H9 (cell line): Measurements from ENCODE around the gene CETP. TPM values are rescaled to one million over a fixed set of nuclear protein-coding genes. Genes with fewer than 3 reads are reported as not detected.
"Not testable (repeated sequence)": the region's sequence is repeated elsewhere in the genome, so short reads cannot be mapped to it uniquely, and the experiment has no call there.

ENCODE experiments used
- DNase-seq: peaks from one replicate; pipeline ENCODE4 v3.0.0-alpha.2; 2017
- H2AFZ ChIP-seq: one replicate; pipeline ENCODE4 v1.6.1; 2013; ENCODE audit warnings: mild to moderate bottlenecking, low read length, control low read depth, moderate library complexity
- H2AK5ac ChIP-seq: 2 replicates; pipeline ENCODE4 v1.6.1; 2013; ENCODE audit warnings: low read length, control low read depth, mixed read lengths; ENCODE audit not compliant: insufficient read length
- H2BK120ac ChIP-seq: one replicate; pipeline ENCODE4 v1.6.1; 2013; ENCODE audit warnings: low read depth, mild to moderate bottlenecking, low read length, control low read depth, inconsistent platforms; ENCODE audit not compliant: poor library complexity, severe bottlenecking
- H2BK12ac ChIP-seq: 2 replicates; pipeline ENCODE4 v1.6.1; 2013; ENCODE audit warnings: low read length, control low read depth, mixed read lengths, low read depth; ENCODE audit not compliant: insufficient read length
- H2BK15ac ChIP-seq: 2 replicates; pipeline ENCODE4 v1.6.1; 2013; ENCODE audit warnings: low read depth, low read length, control low read depth
- H2BK20ac ChIP-seq: one replicate; pipeline ENCODE4 v1.6.1; 2013; ENCODE audit warnings: low read depth, mild to moderate bottlenecking, low read length, control low read depth, inconsistent platforms; ENCODE audit not compliant: poor library complexity, severe bottlenecking
- H2BK5ac ChIP-seq: 2 replicates; pipeline ENCODE4 v1.6.1; 2013; ENCODE audit warnings: low read length, control low read depth, mixed read lengths; ENCODE audit not compliant: insufficient read length
- H3K14ac ChIP-seq: 2 replicates; pipeline ENCODE4 v1.6.1; 2013; ENCODE audit warnings: low read length, control low read depth; ENCODE audit not compliant: insufficient read depth
- H3K18ac ChIP-seq: 2 replicates; pipeline ENCODE4 v1.6.1; 2013; ENCODE audit warnings: low read depth, mild to moderate bottlenecking, mixed read lengths, low read length, control low read depth; ENCODE audit not compliant: insufficient read length
- H3K23ac ChIP-seq: 2 replicates; pipeline ENCODE4 v1.6.1; 2013; ENCODE audit warnings: low read length, control low read depth, mixed read lengths, low read depth; ENCODE audit not compliant: insufficient read length
- H3K23me2 ChIP-seq: 2 replicates; pipeline ENCODE4 v1.6.1; 2013; ENCODE audit warnings: low read depth, mild to moderate bottlenecking, mixed read lengths, low read length, control low read depth; ENCODE audit not compliant: insufficient read length, poor library complexity, severe bottlenecking
- H3K27ac ChIP-seq: 2 replicates; pipeline ENCODE4 v1.5.1; 2013; ENCODE audit warnings: low read length, control low read depth, mixed read lengths, low read depth; ENCODE audit not compliant: insufficient read length
- H3K27me3 ChIP-seq: 2 replicates; pipeline ENCODE4 v1.6.1; 2013; ENCODE audit warnings: low read length, control low read depth, inconsistent platforms; ENCODE audit not compliant: insufficient read depth
- H3K4ac ChIP-seq: 2 replicates; pipeline ENCODE4 v1.6.1; 2013; ENCODE audit warnings: low read depth, mild to moderate bottlenecking, control low read depth, inconsistent platforms, low read length, moderate library complexity
- H3K4me1 ChIP-seq: 2 replicates; pipeline ENCODE4 v1.6.1; 2013; ENCODE audit warnings: low read length, control low read depth, inconsistent platforms; ENCODE audit not compliant: insufficient read depth
- H3K4me2 ChIP-seq: 2 replicates; pipeline ENCODE4 v1.6.1; 2013; ENCODE audit warnings: low read length, control low read depth, mixed read lengths; ENCODE audit not compliant: insufficient read length, insufficient read depth
- H3K56ac ChIP-seq: 2 replicates; pipeline ENCODE4 v1.6.1; 2013; ENCODE audit warnings: low read depth, mild to moderate bottlenecking, mixed read lengths, low read length, control low read depth; ENCODE audit not compliant: insufficient read length
- H3K79me1 ChIP-seq: 2 replicates; pipeline ENCODE4 v1.6.1; 2013; ENCODE audit warnings: low read depth, mild to moderate bottlenecking, moderate library complexity, low read length, control low read depth, inconsistent platforms; ENCODE audit not compliant: insufficient read depth, poor library complexity, severe bottlenecking
- H3K79me2 ChIP-seq: 2 replicates; pipeline ENCODE4 v1.6.1; 2013; ENCODE audit warnings: low read length, control low read depth, inconsistent platforms; ENCODE audit not compliant: insufficient read depth
- H3K9ac ChIP-seq: 2 replicates; pipeline ENCODE4 v1.6.1; 2013; ENCODE audit warnings: low read length, control low read depth, mixed read lengths; ENCODE audit not compliant: insufficient read length; ENCODE audit errors: extremely low read depth
- H3K9me3 ChIP-seq: one replicate; pipeline ENCODE4 v1.6.1; 2013; ENCODE audit warnings: low read depth, low read length, inconsistent platforms; ENCODE audit not compliant: control insufficient read depth
- H3T11ph ChIP-seq: one replicate; pipeline ENCODE4 v1.6.1; 2013; ENCODE audit warnings: mild to moderate bottlenecking, low read length, control low read depth, inconsistent platforms
- H4K20me1 ChIP-seq: one replicate; pipeline ENCODE4 v1.6.1; 2013; ENCODE audit not compliant: control insufficient read depth, insufficient read length, insufficient read depth
- H4K5ac ChIP-seq: 2 replicates; pipeline ENCODE4 v1.6.1; 2013; ENCODE audit warnings: low read depth, mild to moderate bottlenecking, mixed read lengths, low read length, control low read depth; ENCODE audit not compliant: insufficient read length
- H4K8ac ChIP-seq: replicated peaks from 2 replicates; pipeline ENCODE4 v1.6.1; 2013; ENCODE audit warnings: low read length, control low read depth, mixed read lengths, low read depth; ENCODE audit not compliant: insufficient read length
- H4K91ac ChIP-seq: 2 replicates; pipeline ENCODE4 v1.6.1; 2013; ENCODE audit warnings: low read depth, mild to moderate bottlenecking, moderate library complexity, mixed read lengths, low read length, control low read depth; ENCODE audit not compliant: insufficient read length
- H3K27ac Mint-ChIP-seq, 3 experiments: 2 replicates in 2 of 3; 3 replicates in 1 of 3; pipeline ENCODE4 v1.8.0; 2020 to 2021; ENCODE audit warnings: mixed read lengths in 3 of 3, mild to moderate bottlenecking in 1 of 3, moderate library complexity in 1 of 3
- H3K27me3 Mint-ChIP-seq: 2 replicates; pipeline ENCODE4 v1.8.0; 2021; ENCODE audit warnings: low read depth, mild to moderate bottlenecking, moderate library complexity, mixed read lengths
- H3K36me3 Mint-ChIP-seq, 3 experiments: 2 replicates in 2 of 3; 3 replicates in 1 of 3; pipeline ENCODE4 v1.8.0; 2020 to 2021; ENCODE audit warnings: low read depth in 3 of 3, mixed read lengths in 3 of 3; ENCODE audit not compliant: insufficient read depth in 1 of 3
- H3K4me1 Mint-ChIP-seq, 2 experiments: 2 replicates each; pipeline ENCODE4 v1.8.0; 2020; ENCODE audit warnings: mixed read lengths in 2 of 2
- H3K4me3 Mint-ChIP-seq, 2 experiments: 2 replicates in 1 of 2; 3 replicates in 1 of 2; pipeline ENCODE4 v1.8.0; 2020 to 2021; ENCODE audit warnings: mild to moderate bottlenecking in 2 of 2, mixed read lengths in 2 of 2, moderate library complexity in 1 of 2
- H3K9me3 Mint-ChIP-seq, 2 experiments: 2 replicates in 1 of 2; 3 replicates in 1 of 2; pipeline ENCODE4 v1.8.0; 2020; ENCODE audit warnings: mild to moderate bottlenecking in 2 of 2, mixed read lengths in 2 of 2, moderate library complexity in 1 of 2
- CTCF ChIP-seq: fragments of 200-600 bp; sonication (generic); conservative IDR thresholded peaks from 3 replicates; pipeline ENCODE4 v1.8.0; 2021; ENCODE audit warnings: antibody characterized with exemption, mild to moderate bottlenecking
- WGBS: extraction: QIAGEN DNeasy Blood & Tissue Kit; methylation state at CpG from one replicate; pipeline ENCODE4 v1.1.7; 2013; ENCODE audit warnings: missing lambda C conversion rate, low lambda C conversion rate, mixed read lengths; ENCODE audit not compliant: insufficient read length; ENCODE audit errors: extremely low coverage; 5-methylcytosine and 5-hydroxymethylcytosine counted together
- total RNA-seq: library from RNA; stranded (reverse); gene quantifications from 2 replicates; pipeline ENCODE4 v1.2.1, GENCODE V29; 2021

Gene CETP
- total RNA-seq, 1 experiment from 2014 or later, result not detected

GRCh38 chr16:56986361-56986760, 24.6 kb downstream of the CETP start:
- Histone ChIP-seq H3K4me1 (no peaks in the 10 kb centered on the region), H2BK5ac (no peak overlapping the region), H2AK5ac (no peak overlapping the region), H3K4ac (no peak overlapping the region), H2BK12ac (no peak overlapping the region), H2BK120ac (no peak overlapping the region), H3K23me2 (peaks cover 2% of the 10 kb centered on the region), H3K56ac (no peak overlapping the region), H3K27me3 (peaks cover 6% of the 10 kb centered on the region; the same call in 1 of the 2 replicates), H3K9me3 (no peaks in the 10 kb centered on the region), H3K18ac (no peak overlapping the region), H3K23ac (no peak overlapping the region), H4K5ac (no peak overlapping the region), H3K9ac (no peak overlapping the region), H4K91ac (no peak overlapping the region), H3K79me1 (no peaks in the 10 kb centered on the region), H4K20me1 (no peaks in the 10 kb centered on the region), H2BK15ac (no peak overlapping the region), H3K4me2 (no peak overlapping the region), H3K27ac (no peak overlapping the region), H3K14ac (no peak overlapping the region), H2BK20ac (no peak overlapping the region), H4K8ac (no peak overlapping the region), H3T11ph (no peak overlapping the region), H3K79me2 (no peaks in the 10 kb centered on the region), H2AFZ (no peak overlapping the region)
- Mint-ChIP-seq H3K9me3 (no peaks in the 10 kb centered on the region), H3K4me1 (peaks cover 12 to 32% of the 10 kb centered on the region in 2 experiments), H3K27ac (no peak overlapping the region), H3K4me3 (no peak overlapping the region), H3K27me3 (peaks cover 44% of the 10 kb centered on the region), H3K36me3 (no peaks in the 10 kb centered on the region; a peak in 1 of 7 replicates)
- no CpG with 5 or more reads among the region's 1 CpG for WGBS
- no peak for DNase-seq
- TF ChIP-seq CTCF, result no peak

GRCh38 chr16:56986908-56987307, 25.2 kb downstream of the CETP start:
- no CpG with 5 or more reads among the region's 4 CpGs for whole genome bisulfite sequencing
- H3K4me1 ChIP-seq, H3K36me3 Mint-ChIP-seq, H3K27me3 ChIP-seq, H4K20me1 ChIP-seq, H2AK5ac ChIP-seq, H4K5ac ChIP-seq, DNase-seq, H3K14ac ChIP-seq, H3K9ac ChIP-seq, H3K79me2 ChIP-seq, H3K27ac Mint-ChIP-seq, H3K23me2 ChIP-seq, H2AFZ ChIP-seq, H4K8ac ChIP-seq, H3K4me3 Mint-ChIP-seq, H2BK5ac ChIP-seq, H2BK15ac ChIP-seq, H3K4ac ChIP-seq, H3K9me3 Mint-ChIP-seq, H3K18ac ChIP-seq, H3K23ac ChIP-seq, H3K56ac ChIP-seq, H2BK120ac ChIP-seq, H2BK12ac ChIP-seq, H3K79me1 ChIP-seq, H3K4me2 ChIP-seq, H3K27ac ChIP-seq, H3K9me3 ChIP-seq, H2BK20ac ChIP-seq, H4K91ac ChIP-seq, H3T11ph ChIP-seq: not testable (repeated sequence)
- Mint-ChIP-seq H3K27me3 (peaks cover 49% of the 10 kb centered on the region), H3K4me1 (peaks cover 15 to 31% of the 10 kb centered on the region in 2 experiments)
